K562 (cell line): ENCODE measurements around the gene NSMF. TPM values are rescaled to one million over a fixed set of nuclear protein-coding genes. Genes with fewer than 3 reads are reported as not detected.

Experiments
- ATAC-seq: fragments of 200-7000 bp; cut with Tn5 transposase; 3 replicates; pipeline ENCODE4 v1.9.1; 2020; ENCODE audit warnings: moderate library complexity
- BruUV-seq: library from RNA; stranded (reverse); fragments of 400-500 nt; replicated peaks from 2 replicates; lab custom pipeline; 2021; lab: Mats Ljungman, UMichigan
- CTCF ChIA-PET: fragments of 300-600 bp; formaldehyde crosslinking; extraction: SDS; loops from one replicate; lab custom pipeline; 2021; ENCODE audit warnings: low intra/inter-chr PET ratio; lab: Yijun Ruan, JAX
- POLR2A ChIA-PET: fragments of 300-600, 350-650 bp; sonication (Branson Sonifier 250); formaldehyde crosslinking; extraction: SDS; loops from one replicate; lab custom pipeline; 2021; ENCODE audit warnings: antibody characterized with exemption, inconsistent platforms; lab: Yijun Ruan, JAX
- DNase-seq, 4 experiments: peaks; one replicate each; pipeline versions ENCODE4 v3.0.0 to v3.0.0-alpha.2; 2011 to 2018; ENCODE audit warnings: low spot score in 3 of 4, mixed read lengths in 3 of 4; ENCODE audit errors: extremely low read depth in 1 of 4
- FAIRE-seq: peaks from 2 replicates; lab custom pipeline; 2011; peaks lifted over from hg19 to GRCh38; lab: Jason Lieb, UNC
- H2AFZ ChIP-seq: 2 replicates; pipeline ENCODE4 v1.6.0; 2011; ENCODE audit warnings: low read depth, low read length, control low read depth, inconsistent platforms
- H3K27ac ChIP-seq: fragments of 200-600 bp; 3 replicates; pipeline ENCODE4 v1.8.0; 2011; ENCODE audit warnings: low read depth, mild to moderate bottlenecking, control low read depth, inconsistent platforms, low read length, moderate library complexity, mixed read lengths; ENCODE audit errors: extremely low read depth
- H3K27me3 ChIP-seq, 2 experiments: fragments of 300-600 bp in 1 of 2; 2 replicates in 1 of 2; 3 replicates in 1 of 2; pipeline versions ENCODE4 v1.6.0 to v1.8.0; 2011; ENCODE audit warnings: inconsistent platforms in 2 of 2, low read length in 2 of 2, mild to moderate bottlenecking in 1 of 2, mixed read lengths in 1 of 2, moderate library complexity in 1 of 2; ENCODE audit not compliant: control insufficient read depth in 2 of 2, insufficient read depth in 2 of 2
- H3K36me3 ChIP-seq: fragments of 300-600 bp; 3 replicates; pipeline ENCODE4 v1.8.0; 2011; ENCODE audit warnings: mild to moderate bottlenecking, low read length, inconsistent platforms; ENCODE audit not compliant: control insufficient read depth, insufficient read depth
- H3K4me1 ChIP-seq, 2 experiments: fragments of 200-600 bp in 1 of 2; replicated peaks in 1 of 2; 2 replicates in 1 of 2; 3 replicates in 1 of 2; pipeline versions ENCODE4 v1.5.1 to v1.8.0; 2011; ENCODE audit warnings: inconsistent platforms in 2 of 2, low read length in 2 of 2, mild to moderate bottlenecking in 1 of 2, mixed read lengths in 1 of 2, moderate library complexity in 1 of 2; ENCODE audit not compliant: control insufficient read depth in 2 of 2, insufficient read depth in 2 of 2
- H3K4me2 ChIP-seq: 2 replicates; pipeline ENCODE4 v1.6.1; 2011; ENCODE audit warnings: low read length, control low read depth, inconsistent platforms, mixed read lengths; ENCODE audit not compliant: insufficient read depth
- H3K4me3 ChIP-seq: fragments of 200-600 bp; sonication (generic), shearing (Covaris generic); 2 replicates; pipeline ENCODE4 v1.5.1; 2016; ENCODE audit warnings: control low read depth, inconsistent platforms
- H3K79me2 ChIP-seq: fragments of 200-600 bp; 3 replicates; pipeline ENCODE4 v1.8.0; 2011; ENCODE audit warnings: low read length, inconsistent platforms; ENCODE audit not compliant: control insufficient read depth, insufficient read depth
- H3K9ac ChIP-seq, 2 experiments: 2 replicates each; pipeline versions ENCODE4 v1.6.0 to v1.6.1; 2011; ENCODE audit warnings: low read depth in 2 of 2, low read length in 2 of 2, control low read depth in 1 of 2, inconsistent platforms in 1 of 2, mild to moderate bottlenecking in 1 of 2, mixed read lengths in 1 of 2; ENCODE audit not compliant: insufficient read depth in 1 of 2
- H3K9me1 ChIP-seq: one replicate; pipeline ENCODE4 v1.6.0; 2011; ENCODE audit warnings: inconsistent platforms, mild to moderate bottlenecking, low read length, moderate library complexity; ENCODE audit not compliant: control insufficient read depth, insufficient read depth
- H3K9me3 ChIP-seq: replicated peaks from 2 replicates; pipeline ENCODE4 v1.5.1; 2011; ENCODE audit warnings: low read depth, low read length, inconsistent platforms; ENCODE audit not compliant: control insufficient read depth, insufficient read depth
- H4K20me1 ChIP-seq: replicated peaks from 2 replicates; pipeline ENCODE4 v1.6.1; 2011; ENCODE audit warnings: low read length, inconsistent platforms, mixed read lengths; ENCODE audit not compliant: control insufficient read depth, insufficient read depth
- CBFA2T2 ChIP-seq: fragments of 450-650 bp; conservative IDR thresholded peaks from 2 replicates; pipeline ENCODE4 v1.6.1; 2017; ENCODE audit warnings: mild to moderate bottlenecking
- CBX3 ChIP-seq, 2 experiments: IDR thresholded peaks; 1 replicate in 1 of 2; 2 replicates in 1 of 2; pipeline ENCODE4 v1.6.1; 2012; ENCODE audit warnings: inconsistent platforms in 2 of 2, low read length in 2 of 2, borderline replicate concordance in 1 of 2, control low read depth in 1 of 2
- DPF2 ChIP-seq: fragments of 450-650 bp; IDR thresholded peaks from 2 replicates; pipeline ENCODE4 v1.6.1; 2016
- L3MBTL2 ChIP-seq: fragments of 450-650 bp; IDR thresholded peaks from 2 replicates; pipeline ENCODE4 v1.6.1; 2016; ENCODE audit warnings: mild to moderate bottlenecking, moderate library complexity
- MAFG ChIP-seq: fragments of 450-650 bp; conservative IDR thresholded peaks from 2 replicates; pipeline ENCODE4 v1.6.1; 2016; ENCODE audit warnings: missing genetic modification characterization, missing compliant biosample characterization
- RB1 ChIP-seq: fragments of 450-650 bp; IDR thresholded peaks from 2 replicates; pipeline ENCODE4 v1.6.1; 2017; ENCODE audit warnings: low read depth, mild to moderate bottlenecking
- USF1 ChIP-seq: sonication (generic); formaldehyde crosslinking; IDR thresholded peaks from 2 replicates; pipeline ENCODE4 v1.9.0; 2022; ENCODE audit warnings: mild to moderate bottlenecking, missing genetic modification reagents
- YY1 ChIP-seq, 3 experiments: IDR thresholded peaks; 2 replicates each; pipeline ENCODE4 v1.6.1; 2011; ENCODE audit warnings: low read length in 2 of 3, mild to moderate bottlenecking in 2 of 3, moderate library complexity in 2 of 3, borderline replicate concordance in 1 of 3, control low read depth in 1 of 3, low read depth in 1 of 3; ENCODE audit not compliant: insufficient read depth in 3 of 3, insufficient replicate concordance in 2 of 3, control insufficient read depth in 1 of 3, insufficient read length in 1 of 3; ENCODE audit errors: extremely low read depth in 1 of 3
- ZBED1 ChIP-seq: IDR thresholded peaks from 2 replicates; pipeline ENCODE4 v1.6.1; 2014
- ZNF696 ChIP-seq: fragments of 250-450 bp; sonication (Bioruptor Pico); conservative IDR thresholded peaks from 2 replicates; pipeline ENCODE4 v1.4.0; 2020; ENCODE audit warnings: mild to moderate bottlenecking, moderate library complexity
- WGBS: fragments of 100-300 bp; shearing (Covaris generic); methylation state at CpG from one replicate; pipeline ENCODE4 v1.1.6; 2016; ENCODE audit warnings: low coverage, mixed read lengths; ENCODE audit not compliant: insufficient coverage; ENCODE audit errors: missing lambda C conversion rate; 5-methylcytosine and 5-hydroxymethylcytosine counted together
- in situ Hi-C: fragments of 300-500 bp; cut with MboI; formaldehyde crosslinking; loops from 4 replicates; pipeline ENCODE4 v1.15.0; 2018; ENCODE audit warnings: inconsistent platforms, mixed read lengths
- intact Hi-C: fragments of 100-400 bp; cut with micrococcal nuclease; formaldehyde crosslinking; loops from 2 replicates; pipeline ENCODE4 v1.14.2; 2022
- polyA plus RNA-seq, 8 experiments: library from polyadenylated mRNA; depleted of rRNA in 4 of 8; stranded (reverse) in 5 of 8; unstranded in 3 of 8; fragments of >200 nt; fragmentation: Nextera tagmentation in 2 of 8; fragmentation: Illumina TruSeq in 1 of 8; extraction: Ambion mirVana in 2 of 8; extraction: Trizol in 1 of 8; gene quantifications; 2 replicates each; pipeline versions ENCODE4 v1.2.1 to v1.2.3, GENCODE V29; 2011 to 2014; ENCODE audit warnings: inconsistent platforms in 1 of 8, missing spikeins in 1 of 8
- total RNA-seq, 7 experiments: library from RNA; depleted of rRNA in 6 of 7; stranded (reverse); fragments of >200 nt in 6 of 7; fragmentation: Illumina TruSeq in 2 of 7; extraction: Trizol in 2 of 7; gene quantifications; 2 replicates each; pipeline versions ENCODE4 v1.2.1 to v1.2.3, GENCODE V29; 2011 to 2021; ENCODE audit warnings: low replicate concordance in 1 of 7
- TF ChIP-seq, protein P1 (sequence below): fragments of 200-400 bp; formaldehyde crosslinking; IDR thresholded peaks from 2 replicates; pipeline ENCODE4 v1.6.1; 2017; ENCODE audit warnings: mild to moderate bottlenecking, low read depth, low read length, moderate library complexity
- TF ChIP-seq, protein P2 (sequence below): fragments of 450-650 bp; formaldehyde crosslinking; IDR thresholded peaks from 2 replicates; pipeline ENCODE4 v1.4.0; 2022; ENCODE audit warnings: missing genetic modification characterization

Gene NSMF
- total and polyA plus RNA-seq, 9 of the 15 experiments (the other 6 are each of a cell fraction or from before 2014, with no cell fraction given), result 0.20 to 82.7 (median 29.3) TPM

- TF ChIP-seq USF1 (CRISPR knock-in tag) (peak; percentile 63), L3MBTL2 (peak; percentile 81)
- TF ChIP-seq, protein P1, sequence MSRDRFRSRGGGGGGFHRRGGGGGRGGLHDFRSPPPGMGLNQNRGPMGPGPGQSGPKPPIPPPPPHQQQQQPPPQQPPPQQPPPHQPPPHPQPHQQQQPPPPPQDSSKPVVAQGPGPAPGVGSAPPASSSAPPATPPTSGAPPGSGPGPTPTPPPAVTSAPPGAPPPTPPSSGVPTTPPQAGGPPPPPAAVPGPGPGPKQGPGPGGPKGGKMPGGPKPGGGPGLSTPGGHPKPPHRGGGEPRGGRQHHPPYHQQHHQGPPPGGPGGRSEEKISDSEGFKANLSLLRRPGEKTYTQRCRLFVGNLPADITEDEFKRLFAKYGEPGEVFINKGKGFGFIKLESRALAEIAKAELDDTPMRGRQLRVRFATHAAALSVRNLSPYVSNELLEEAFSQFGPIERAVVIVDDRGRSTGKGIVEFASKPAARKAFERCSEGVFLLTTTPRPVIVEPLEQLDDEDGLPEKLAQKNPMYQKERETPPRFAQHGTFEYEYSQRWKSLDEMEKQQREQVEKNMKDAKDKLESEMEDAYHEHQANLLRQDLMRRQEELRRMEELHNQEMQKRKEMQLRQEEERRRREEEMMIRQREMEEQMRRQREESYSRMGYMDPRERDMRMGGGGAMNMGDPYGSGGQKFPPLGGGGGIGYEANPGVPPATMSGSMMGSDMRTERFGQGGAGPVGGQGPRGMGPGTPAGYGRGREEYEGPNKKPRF, result no peak
Observed at GRCh38 chr9:137492464-137493363, 33.6 kb upstream of the NSMF start (continued).

GRCh38 chr9:137491735-137492432 lies 32.8 kb upstream of the NSMF start:
- Histone ChIP-seq H3K9ac (peak overlapping the region; percentile 62 to 91), H3K9me3 (no peaks in the 10 kb centered on the region), H4K20me1 (no peaks in the 10 kb centered on the region), H3K79me2 (no peaks in the 10 kb centered on the region), H3K27me3 (no peaks in the 10 kb centered on the region; a peak in 1 of 5 replicates), H3K9me1 (no peaks in the 10 kb centered on the region), H3K4me2 (peak overlapping the region; percentile 79), H3K36me3 (no peaks in the 10 kb centered on the region), H3K4me3 (peak overlapping the region; percentile 14), H2AFZ (peak overlapping the region; percentile 74), H3K27ac (peak overlapping the region; percentile 59), H3K4me1 (peaks cover 44 to 68% of the 10 kb centered on the region in 2 experiments)
- ChIA-PET POLR2A (interaction anchor here (0.6 to 2.0 kb wide), 6 partner anchors 10 to 304 kb away, joined by 3 to 11 read pairs (median 4); no protein-coding TSS in a partner anchor), CTCF (no interaction called here)
- ATAC-seq (peak; percentile 10), FAIRE-seq (no peak), DNase-seq (peak; percentile 70 to 77 (median 76))
- WGBS, result 7% methylated on average over 12 of the region's 13 CpGs
- no TSS peak for BruUV-seq
- intact Hi-C loops (loop anchor here (2.0 kb wide), 1 partner anchor 31 kb away; no protein-coding TSS in a partner anchor), in situ Hi-C loops (no loop called here)
- no peak for TF ChIP-seq ZNF696 (CRISPR knock-in tag)
- no peak for TF ChIP-seq MAFG
- TF ChIP-seq CBFA2T2, result peak; percentile 27; the same call in 1 of the 2 replicates
- TF ChIP-seq, protein P2, sequence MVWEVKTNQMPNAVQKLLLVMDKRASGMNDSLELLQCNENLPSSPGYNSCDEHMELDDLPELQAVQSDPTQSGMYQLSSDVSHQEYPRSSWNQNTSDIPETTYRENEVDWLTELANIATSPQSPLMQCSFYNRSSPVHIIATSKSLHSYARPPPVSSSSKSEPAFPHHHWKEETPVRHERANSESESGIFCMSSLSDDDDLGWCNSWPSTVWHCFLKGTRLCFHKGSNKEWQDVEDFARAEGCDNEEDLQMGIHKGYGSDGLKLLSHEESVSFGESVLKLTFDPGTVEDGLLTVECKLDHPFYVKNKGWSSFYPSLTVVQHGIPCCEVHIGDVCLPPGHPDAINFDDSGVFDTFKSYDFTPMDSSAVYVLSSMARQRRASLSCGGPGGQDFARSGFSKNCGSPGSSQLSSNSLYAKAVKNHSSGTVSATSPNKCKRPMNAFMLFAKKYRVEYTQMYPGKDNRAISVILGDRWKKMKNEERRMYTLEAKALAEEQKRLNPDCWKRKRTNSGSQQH (CRISPR knock-in tag), result 0 out of 2 replicates have a peak, but pooled peaks have one; percentile 10
- TF ChIP-seq DPF2, result peak; percentile 83
- TF ChIP-seq ZBED1, result no peak
- no peak for TF ChIP-seq RB1
- no peak for TF ChIP-seq CBX3 (IDR thresholded peaks at IDR 0.05; ENCODE audit: borderline replicate concordance in 1 of 2, low read length in 2 of 2)
- no peak for TF ChIP-seq YY1 (IDR thresholded peaks at IDR 0.05; ENCODE audit: borderline replicate concordance in 1 of 3, control insufficient read depth in 1 of 3, extremely low read depth in 1 of 3, insufficient read depth in 3 of 3, insufficient read length in 1 of 3, insufficient replicate concordance in 2 of 3, low read depth in 1 of 3, low read length in 2 of 3)
